B cell (primary cell): Measurements from ENCODE around the gene IL20RA. TPM values are rescaled to one million over a fixed set of nuclear protein-coding genes. Genes with fewer than 3 reads are reported as not detected.
A peak's percentile ranks its signal among the peaks of the same experiment; 100 is the strongest.

ENCODE experiments used
- ATAC-seq: fragments of 200-7000 bp; cut with Tn5 transposase; one replicate; pipeline ENCODE4 v1.10.0; 2021; ENCODE audit warnings: low read depth, mild to moderate bottlenecking, moderate number of reproducible peaks, moderate library complexity
- CTCF ChIA-PET: fragments of 350-600 bp; sonication (Branson Sonifier 250); formaldehyde crosslinking; loops from one replicate; lab custom pipeline; 2021; ENCODE audit warnings: antibody characterized with exemption, inconsistent platforms; lab: Charles Lee
- POLR2A ChIA-PET: fragments of 350-600 bp; sonication (Branson Sonifier 250); formaldehyde crosslinking; loops from one replicate; lab custom pipeline; 2021; ENCODE audit warnings: antibody characterized with exemption; lab: Charles Lee
- DNase-seq: peaks from one replicate; pipeline ENCODE4 v3.0.0; 2013
- H2AFZ ChIP-seq: 2 replicates; pipeline ENCODE4 v1.6.1; 2012; ENCODE audit warnings: mild to moderate bottlenecking, low read depth, low read length; ENCODE audit not compliant: insufficient read depth, poor library complexity, severe bottlenecking
- H3K27ac ChIP-seq, 2 donors: 1 replicate in 1 of 2; 2 replicates in 1 of 2; pipeline ENCODE4 v1.5.1; 2012 to 2013; ENCODE audit warnings: low read length in 2 of 2, mild to moderate bottlenecking in 2 of 2, moderate library complexity in 1 of 2
- H3K27me3 ChIP-seq, 4 experiments: fragments of 200-600 bp in 1 of 4; sonication (generic) in 1 of 4; replicated peaks in 1 of 4; 1 replicate in 2 of 4; 2 replicates in 2 of 4; pipeline versions ENCODE4 v1.6.1 to v1.7.0; 2013 to 2016; ENCODE audit warnings: low read length in 3 of 4, mild to moderate bottlenecking in 2 of 4, mixed read lengths in 1 of 4, moderate library complexity in 1 of 4; ENCODE audit not compliant: insufficient read depth in 4 of 4, control insufficient read depth in 3 of 4; ENCODE audit errors: control extremely low read depth in 1 of 4
- H3K36me3 ChIP-seq, 2 experiments: replicated peaks in 1 of 2; 1 replicate in 1 of 2; 2 replicates in 1 of 2; pipeline versions ENCODE4 v1.6.1 to v1.7.1; 2013; ENCODE audit warnings: low read length in 1 of 2; ENCODE audit not compliant: insufficient read depth in 2 of 2, control insufficient read depth in 1 of 2; ENCODE audit errors: control extremely low read depth in 1 of 2, extremely low read depth in 1 of 2
- H3K4me1 ChIP-seq, 2 donors: fragments of 200-600 bp in 1 of 2; sonication (generic) in 1 of 2; 1 replicate in 1 of 2; 2 replicates in 1 of 2; pipeline versions ENCODE4 v1.5.1 to v1.6.1; 2013 to 2017; ENCODE audit warnings: low read length in 2 of 2; ENCODE audit not compliant: control insufficient read depth in 2 of 2, insufficient read depth in 2 of 2
- H3K4me2 ChIP-seq: replicated peaks from 2 replicates; pipeline ENCODE3; 2012; ENCODE audit warnings: mild to moderate bottlenecking, low read depth, low read length; ENCODE audit not compliant: poor library complexity, severe bottlenecking
- H3K4me3 ChIP-seq, 5 experiments: fragments of 200-600 bp in 1 of 5; sonication (generic) in 1 of 5; 1 replicate in 3 of 5; 2 replicates in 2 of 5; pipeline versions ENCODE4 v1.5.1 to v1.7.0; 2011 to 2016; ENCODE audit warnings: low read length in 4 of 5, mild to moderate bottlenecking in 4 of 5, low read depth in 2 of 5, control low read depth in 1 of 5, moderate library complexity in 1 of 5; ENCODE audit not compliant: insufficient read depth in 1 of 5; ENCODE audit errors: control extremely low read depth in 1 of 5, extremely low read depth in 1 of 5
- H3K79me2 ChIP-seq: fragments of 200-600 bp; sonication (generic); one replicate; pipeline ENCODE4 v1.6.0; 2016; ENCODE audit warnings: low read length; ENCODE audit not compliant: control insufficient read depth, insufficient read depth
- H3K9ac ChIP-seq: fragments of 200-600 bp; sonication (generic); 2 replicates; pipeline ENCODE4 v1.6.1; 2017; ENCODE audit warnings: mild to moderate bottlenecking, low read length, moderate library complexity
- H3K9me3 ChIP-seq, 3 donors: one replicate each; pipeline versions ENCODE4 v1.6.1 to v1.7.1; 2013; ENCODE audit warnings: low read length in 2 of 3; ENCODE audit not compliant: control insufficient read depth in 2 of 3, insufficient read depth in 1 of 3; ENCODE audit errors: control extremely low read depth in 1 of 3
- H4K20me1 ChIP-seq: 2 replicates; pipeline ENCODE4 v1.6.0; 2012; ENCODE audit warnings: mild to moderate bottlenecking, low read length; ENCODE audit not compliant: insufficient read depth, control insufficient read depth, poor library complexity, severe bottlenecking
- H3K27ac Mint-ChIP-seq: one replicate; pipeline ENCODE4 v1.8.0; 2021; ENCODE audit warnings: mixed read lengths
- H3K27me3 Mint-ChIP-seq: one replicate; pipeline ENCODE4 v1.8.0; 2021; ENCODE audit warnings: mixed read lengths
- H3K4me1 Mint-ChIP-seq: one replicate; pipeline ENCODE4 v1.8.0; 2021; ENCODE audit warnings: mixed read lengths
- H3K4me3 Mint-ChIP-seq: one replicate; pipeline ENCODE4 v1.8.0; 2021; ENCODE audit warnings: mixed read lengths
- H3K9me3 Mint-ChIP-seq: one replicate; pipeline ENCODE4 v1.8.0; 2022; ENCODE audit warnings: mixed read lengths; ENCODE audit not compliant: insufficient read depth
- CTCF ChIP-seq: fragments of 200-600 bp; IDR thresholded peaks from one replicate; pipeline ENCODE4 v1.8.0; 2022; ENCODE audit warnings: antibody characterized with exemption, mild to moderate bottlenecking
- EZH2 ChIP-seq: IDR thresholded peaks from 2 replicates; pipeline ENCODE4 v1.6.1; 2012; ENCODE audit warnings: borderline replicate concordance, low read depth, mild to moderate bottlenecking, moderate library complexity, low read length; ENCODE audit not compliant: insufficient read depth, poor library complexity, severe bottlenecking
- WGBS: methylation state at CpG from one replicate; pipeline ENCODE4 v1.1.5; 2013; ENCODE audit warnings: missing lambda C conversion rate; ENCODE audit not compliant: insufficient coverage; 5-methylcytosine and 5-hydroxymethylcytosine counted together
- intact Hi-C: fragments of 100-400 bp; cut with micrococcal nuclease; formaldehyde crosslinking; loops from one replicate; pipeline ENCODE4 v1.10.0; 2022
- polyA plus RNA-seq: library from polyadenylated mRNA; depleted of rRNA; stranded (reverse); fragments of >200 nt; gene quantifications from 2 replicates; pipeline ENCODE4 v1.2.3, GENCODE V29; 2012
- total RNA-seq, 2 donors: library from RNA; stranded (reverse); fragments of 120-200 nt in 1 of 2; gene quantifications; 1 replicate in 1 of 2; 2 replicates in 1 of 2; pipeline versions ENCODE4 v1.2.3 to v1.2.4, GENCODE V29; 2013 to 2022

Gene IL20RA
- total and polyA plus RNA-seq, 2 donors (not counting 1 experiment from before 2014, with no cell fraction given) = not detected

GRCh38 chr6:137046871-137047412 lies 2.2 kb upstream of the IL20RA start:
- Histone ChIP-seq H3K4me1 (peaks cover 7 to 13% of the 10 kb centered on the region in 2 donors), H3K79me2 (no peaks in the 10 kb centered on the region), H3K27ac (no peak overlapping the region), H3K9ac (no peak overlapping the region), H3K4me3 (no peak overlapping the region), H2AFZ (no peak overlapping the region), H3K4me2 (no peak overlapping the region), H3K36me3 (no peaks in the 10 kb centered on the region), H4K20me1 (no peaks in the 10 kb centered on the region), H3K27me3 (peaks cover 0 to 62% (median 38%) of the 10 kb centered on the region in 4 experiments), H3K9me3 (peaks cover 0 to 5% (median 1%) of the 10 kb centered on the region in 3 donors)
- peaks cover 8% of the 10 kb centered on the region for H3K4me1 Mint-ChIP-seq
- ATAC-seq = no peak
- no peak overlapping the region for H3K27ac Mint-ChIP-seq
- ChIA-PET POLR2A (no interaction called here), CTCF (no interaction called here)
- intact Hi-C loops = no loop called here
- TF ChIP-seq CTCF = no peak
- no peak for TF ChIP-seq EZH2
- WGBS = 90% methylated on average over 2 of the region's 5 CpGs
- H3K4me3 Mint-ChIP-seq = no peak overlapping the region
- DNase-seq = no peak
- H3K27me3 Mint-ChIP-seq = peaks cover 63% of the 10 kb centered on the region
- H3K9me3 Mint-ChIP-seq = no peaks in the 10 kb centered on the region

- ATAC-seq = no peak
- no peak overlapping the region for H3K27ac Mint-ChIP-seq
- peak overlapping the region; percentile 74 for H3K9ac ChIP-seq
Measured at GRCh38 chr6:137045222-137045789, 541 bp upstream of the IL20RA start.

More at GRCh38 chr6:137045222-137045789, 541 bp upstream of the IL20RA start:
- Histone ChIP-seq H2AFZ (no peak overlapping the region), H3K27ac (no peak overlapping the region), H3K36me3 (no peaks in the 10 kb centered on the region), H4K20me1 (no peaks in the 10 kb centered on the region), H3K4me3 (no peak overlapping the region), H3K27me3 (peaks cover 0 to 57% (median 29%) of the 10 kb centered on the region in 4 experiments), H3K79me2 (no peaks in the 10 kb centered on the region), H3K4me1 (peaks cover 7 to 13% of the 10 kb centered on the region in 2 donors), H3K4me2 (peak overlapping the region; percentile 91), H3K9me3 (peaks cover 0 to 5% (median 0%) of the 10 kb centered on the region in 3 donors)
- Mint-ChIP-seq H3K9me3 (no peaks in the 10 kb centered on the region), H3K4me1 (peaks cover 8% of the 10 kb centered on the region), H3K27me3 (peaks cover 64% of the 10 kb centered on the region), H3K4me3 (peak overlapping the region; percentile 83)
- intact Hi-C loops = no loop called here
- peak; percentile 5 for DNase-seq
- ChIA-PET POLR2A (interaction anchor here (0.6 kb wide), 1 partner anchor 26 kb away, joined by 4 read pairs; no protein-coding TSS in a partner anchor), CTCF (no interaction called here)
- TF ChIP-seq CTCF (no peak), EZH2 (no peak)
- WGBS = 80% methylated on average over 1 of the region's 7 CpGs
